Gastroesophageal sphincter (tissue), 4 donors: ENCODE measurements around the gene KCNJ3. TPM values are rescaled to one million over a fixed set of nuclear protein-coding genes. Genes with fewer than 3 reads are reported as not detected.

Source experiments
- ATAC-seq: fragments of 150-250 bp; one replicate; pipeline ENCODE4 v1.9.1; 2016; ENCODE audit warnings: mild to moderate bottlenecking, moderate library complexity
- H3K27ac ChIP-seq, 4 donors: fragments of 200-600 bp; sonication (generic) in 3 of 4; 1 replicate in 3 of 4; 2 replicates in 1 of 4; pipeline ENCODE4 v1.5.1; 2016 to 2019
- H3K27me3 ChIP-seq: fragments of 200-600 bp; sonication (generic); one replicate; pipeline ENCODE4 v1.5.1; 2019
- H3K36me3 ChIP-seq, 2 donors: fragments of 200-600 bp; sonication (generic); one replicate each; pipeline ENCODE4 v1.5.1; 2019; ENCODE audit warnings: control low read depth in 1 of 2
- H3K4me1 ChIP-seq, 3 donors: fragments of 200-600 bp; sonication (generic); 1 replicate in 2 of 3; 2 replicates in 1 of 3; pipeline ENCODE4 v1.5.1; 2016 to 2019; ENCODE audit warnings: control low read depth in 2 of 3
- H3K4me3 ChIP-seq, 2 donors: fragments of 200-600 bp; sonication (generic); one replicate each; pipeline ENCODE4 v1.5.1; 2019; ENCODE audit warnings: mild to moderate bottlenecking in 1 of 2, moderate library complexity in 1 of 2
- H3K9me3 ChIP-seq, 3 donors: fragments of 200-600 bp; sonication (generic); one replicate each; pipeline ENCODE4 v1.5.1; 2017 to 2019; ENCODE audit warnings: control low read depth in 2 of 3
- CTCF ChIP-seq, 4 experiments: fragments of 200-600 bp in 2 of 4; fragments of 450-650 bp in 2 of 4; sonication (generic) in 1 of 4; IDR thresholded peaks; one replicate each; pipeline ENCODE4 v1.5.1; 2017 to 2019; ENCODE audit warnings: antibody characterized with exemption in 4 of 4, mild to moderate bottlenecking in 2 of 4, moderate library complexity in 2 of 4
- EP300 ChIP-seq: sonication (generic); formaldehyde crosslinking; IDR thresholded peaks from one replicate; pipeline ENCODE4 v1.6.1; 2017; ENCODE audit warnings: antibody characterized with exemption, mild to moderate bottlenecking
- POLR2A ChIP-seq, 2 donors: fragments of 450-650 bp; IDR thresholded peaks; one replicate each; pipeline ENCODE4 v1.6.1; 2017; ENCODE audit warnings: antibody characterized with exemption in 2 of 2, mild to moderate bottlenecking in 2 of 2, moderate library complexity in 1 of 2
- POLR2AphosphoS5 ChIP-seq: sonication (generic); formaldehyde crosslinking; IDR thresholded peaks from one replicate; pipeline ENCODE4 v1.6.1; 2017; ENCODE audit warnings: antibody characterized with exemption
- WGBS, 2 donors: methylation state at CpG; one replicate each; pipeline ENCODE4 v1.1.5; 2018; ENCODE audit warnings: low coverage in 1 of 2; 5-methylcytosine and 5-hydroxymethylcytosine counted together
- total RNA-seq, 4 donors: library from RNA; depleted of rRNA; stranded (reverse); fragments of >200 nt; gene quantifications; one replicate each; pipeline ENCODE4 v1.1.0, GENCODE V29; 2016

Gene KCNJ3
- total RNA-seq, 4 donors from 2014 or later = 0.94 to 5.3 (median 1.5) TPM

DNA sequence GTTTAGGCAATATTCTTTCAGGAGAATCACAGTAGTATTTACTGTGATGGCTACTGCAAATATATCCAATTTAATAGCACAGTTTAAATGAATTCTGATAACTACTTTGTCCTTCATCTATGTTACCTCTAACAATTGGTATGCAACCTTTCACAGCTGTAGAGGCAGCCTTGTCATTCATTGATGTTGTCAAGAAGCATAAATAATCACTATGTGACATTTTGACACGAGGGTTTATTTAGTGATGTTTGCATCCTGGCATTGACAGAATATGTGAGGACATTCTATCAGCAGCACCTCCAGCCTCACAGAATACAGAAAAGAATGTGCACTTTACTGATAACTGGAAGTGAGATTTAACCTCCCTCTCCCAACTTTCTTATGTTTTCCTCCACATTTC, 9.3 kb upstream of the KCNJ3 start:
- 38 to 56% methylated on average over 1 of the region's 1 CpG for WGBS, 2 donors
- no peak overlapping the region for H3K27ac ChIP-seq

DNA sequence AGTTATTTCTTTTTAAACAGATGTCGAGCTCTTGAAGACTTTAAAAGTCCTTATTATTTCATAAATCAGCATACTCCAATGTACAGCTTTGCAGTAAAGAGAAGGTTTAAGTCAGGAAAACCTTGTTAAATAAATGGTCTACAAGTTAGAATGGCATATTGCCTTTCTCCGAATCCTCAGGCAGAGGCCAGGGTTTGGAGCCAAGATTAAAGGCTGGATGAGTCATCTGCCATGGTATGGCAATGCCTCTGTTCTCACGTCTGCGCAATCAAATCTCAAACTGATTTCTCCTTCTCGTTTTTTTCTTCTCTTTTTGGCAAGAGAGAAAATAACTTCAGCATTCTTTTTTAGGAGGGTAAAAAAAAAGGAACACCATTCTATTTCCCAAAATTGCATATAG, 5.6 kb upstream of the KCNJ3 start:
- Histone ChIP-seq H3K27me3 (peaks cover 9% of the 10 kb centered on the region), H3K27ac (peak overlapping the region in 1 of 4 donors; percentile 37), H3K9me3 (no peaks in the 10 kb centered on the region), H3K4me1 (peaks cover 0 to 9% (median 4%) of the 10 kb centered on the region in 3 donors), H3K4me3 (no peak overlapping the region), H3K36me3 (no peaks in the 10 kb centered on the region)
- TF ChIP-seq EP300 = no peak
- TF ChIP-seq POLR2A (IDR thresholded peaks at IDR 0.05) = no peak
- no peak for TF ChIP-seq POLR2AphosphoS5
- TF ChIP-seq CTCF (IDR thresholded peaks at IDR 0.05) = no peak
- ATAC-seq = no peak
- WGBS, 2 donors = 13 to 28% methylated on average over 5 of the region's 5 CpGs

More for the DNA sequence above, 9.3 kb upstream of the KCNJ3 start:
- TF ChIP-seq POLR2AphosphoS5 (no peak), EP300 (no peak), CTCF (IDR thresholded peaks at IDR 0.05) (no peak), POLR2A (IDR thresholded peaks at IDR 0.05) (no peak)
- H3K4me3 ChIP-seq = no peak overlapping the region
- ATAC-seq = no peak
- H3K9me3 ChIP-seq = no peaks in the 10 kb centered on the region
- H3K4me1 ChIP-seq = no peaks in the 10 kb centered on the region
- H3K27me3 ChIP-seq = no peaks in the 10 kb centered on the region
- no peaks in the 10 kb centered on the region for H3K36me3 ChIP-seq

GRCh38 chr2:154693741-154694340, 4.7 kb upstream of the KCNJ3 start:
- Histone ChIP-seq H3K27ac (peak overlapping the region in 2 of 4 donors; percentile 10 to 18), H3K4me1 (peaks cover 0 to 18% (median 7%) of the 10 kb centered on the region in 3 donors), H3K36me3 (no peaks in the 10 kb centered on the region), H3K4me3 (no peak overlapping the region), H3K9me3 (no peaks in the 10 kb centered on the region), H3K27me3 (peaks cover 18% of the 10 kb centered on the region)
- WGBS, 2 donors = 28 to 38% methylated on average over 3 of the region's 3 CpGs
- no peak for ATAC-seq
- no peak for TF ChIP-seq CTCF (IDR thresholded peaks at IDR 0.05)
- TF ChIP-seq POLR2A (IDR thresholded peaks at IDR 0.05) = no peak
- no peak for TF ChIP-seq EP300
- TF ChIP-seq POLR2AphosphoS5 = no peak

DNA sequence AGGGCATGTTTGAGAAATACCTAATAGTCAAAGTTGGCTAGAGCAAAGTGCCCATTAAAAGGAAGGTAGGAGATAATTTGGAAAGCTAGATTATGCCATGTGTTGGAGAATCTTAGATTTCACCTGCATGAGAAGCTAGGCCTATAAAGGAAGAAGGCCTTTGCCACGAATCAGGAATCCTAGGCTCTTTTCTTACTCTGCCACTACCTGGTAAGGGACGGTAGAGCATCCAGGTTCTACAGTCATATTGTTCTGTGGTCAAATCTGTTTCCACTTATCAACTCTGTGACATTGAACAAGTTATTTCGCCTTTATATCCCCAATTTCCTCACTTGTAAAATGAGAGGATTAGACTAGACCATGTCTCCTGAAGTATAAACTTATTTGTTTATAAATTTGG, 3.6 kb upstream of the KCNJ3 start:
- TF ChIP-seq EP300 (no peak), CTCF (IDR thresholded peaks at IDR 0.05) (no peak), POLR2A (IDR thresholded peaks at IDR 0.05) (no peak), POLR2AphosphoS5 (no peak)
- 71 to 86% methylated on average over 2 to 3 of the region's 3 CpGs for WGBS, 2 donors
- ATAC-seq = no peak
- Histone ChIP-seq H3K4me1 (peaks cover 0 to 25% (median 7%) of the 10 kb centered on the region in 3 donors), H3K4me3 (no peak overlapping the region), H3K9me3 (no peaks in the 10 kb centered on the region), H3K27ac (no peak overlapping the region), H3K27me3 (peaks cover 25% of the 10 kb centered on the region), H3K36me3 (no peaks in the 10 kb centered on the region)

DNA sequence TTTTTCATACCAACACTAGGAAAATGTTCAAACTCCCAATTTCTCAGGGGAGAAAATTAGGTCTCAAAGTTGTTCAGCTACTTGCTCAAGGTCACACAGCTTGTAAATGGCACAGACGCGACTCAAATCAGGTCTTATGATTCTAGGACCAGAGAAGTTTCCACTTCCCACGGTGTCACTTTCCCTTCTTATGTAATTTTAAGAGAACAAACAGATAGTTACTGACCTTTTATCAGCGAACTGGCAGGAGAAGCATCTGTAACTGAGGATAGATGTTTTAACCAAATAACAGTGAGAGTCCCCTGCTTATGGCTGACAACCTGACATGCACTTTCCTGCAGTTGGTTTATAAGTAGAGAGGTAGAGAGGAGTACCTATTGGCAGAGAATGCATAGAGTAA, 2.1 kb upstream of the KCNJ3 start:
- Histone ChIP-seq H3K27me3 (peaks cover 25% of the 10 kb centered on the region), H3K36me3 (no peaks in the 10 kb centered on the region), H3K27ac (no peak overlapping the region), H3K4me3 (no peak overlapping the region), H3K4me1 (peaks cover 0 to 25% (median 7%) of the 10 kb centered on the region in 3 donors), H3K9me3 (no peaks in the 10 kb centered on the region)
- 76 to 79% methylated on average over 3 to 4 of the region's 4 CpGs for WGBS, 2 donors
- ATAC-seq = no peak
- TF ChIP-seq POLR2A (IDR thresholded peaks at IDR 0.05) (no peak), CTCF (IDR thresholded peaks at IDR 0.05) (no peak), EP300 (no peak)
